GM23338 (cell line): ENCODE results near the gene ZNF766. TPM values are rescaled to one million over a fixed set of nuclear protein-coding genes. Genes with fewer than 3 reads are reported as not detected.

Source experiments
- ATAC-seq: fragments of 200-7000 bp; cut with Tn5 transposase; 3 replicates; pipeline ENCODE4 v1.9.1; 2020
- DNase-seq: peaks from one replicate; pipeline ENCODE4 v3.0.0-alpha.2; 2015; ENCODE audit warnings: low spot score
- H2AFZ ChIP-seq: fragments of 200-600 bp; sonication (generic); 2 replicates; pipeline ENCODE4 v1.8.0; 2016; ENCODE audit warnings: antibody characterized with exemption, mild to moderate bottlenecking, moderate library complexity
- H3F3A ChIP-seq: fragments of 200-600 bp; sonication (generic); replicated peaks from 2 replicates; pipeline ENCODE4 v1.8.0; 2017; ENCODE audit warnings: antibody characterized with exemption, mixed run types, low read depth
- H3K27ac ChIP-seq: fragments of 200-600 bp; sonication (generic); 2 replicates; pipeline ENCODE4 v1.6.1; 2016; ENCODE audit warnings: low read depth
- H3K27me3 ChIP-seq: fragments of 200-600 bp; sonication (generic); 2 replicates; pipeline ENCODE4 v1.8.0; 2016; ENCODE audit warnings: mild to moderate bottlenecking, mixed run types, moderate library complexity; ENCODE audit not compliant: insufficient read depth
- H3K36me3 ChIP-seq: fragments of 200-600 bp; sonication (generic); 2 replicates; pipeline ENCODE4 v1.8.0; 2016; ENCODE audit warnings: mild to moderate bottlenecking; ENCODE audit not compliant: insufficient read depth
- H3K4me1 ChIP-seq: fragments of 200-600 bp; sonication (generic); 2 replicates; pipeline ENCODE4 v1.8.0; 2016; ENCODE audit warnings: mild to moderate bottlenecking, moderate library complexity; ENCODE audit not compliant: insufficient read depth
- H3K4me2 ChIP-seq: fragments of 200-600 bp; sonication (generic); 2 replicates; pipeline ENCODE4 v1.7.1; 2017; ENCODE audit warnings: mixed run types
- H3K4me3 ChIP-seq: fragments of 200-600 bp; sonication (generic); 2 replicates; pipeline ENCODE4 v1.6.1; 2016; ENCODE audit warnings: mixed run types
- H3K79me2 ChIP-seq: fragments of 200-600 bp; sonication (generic); replicated peaks from 2 replicates; pipeline ENCODE4 v1.8.0; 2017; ENCODE audit warnings: mild to moderate bottlenecking; ENCODE audit not compliant: insufficient read depth
- H3K9me2 ChIP-seq: fragments of 200-600 bp; sonication (generic); 2 replicates; pipeline ENCODE4 v1.8.0; 2017; ENCODE audit not compliant: insufficient read depth
- H4K20me1 ChIP-seq: fragments of 200-600 bp; sonication (generic); replicated peaks from 2 replicates; pipeline ENCODE4 v1.8.0; 2017; ENCODE audit warnings: mild to moderate bottlenecking; ENCODE audit not compliant: insufficient read depth
- H3K27ac Mint-ChIP-seq: 2 replicates; pipeline ENCODE4 v1.8.0; 2020; ENCODE audit warnings: inconsistent platforms, mild to moderate bottlenecking, moderate library complexity, mixed read lengths
- H3K27me3 Mint-ChIP-seq: 3 replicates; pipeline ENCODE4 v1.8.0; 2022; ENCODE audit warnings: low read depth, mild to moderate bottlenecking, moderate library complexity, mixed read lengths, inconsistent platforms; ENCODE audit not compliant: insufficient read depth, poor library complexity
- H3K36me3 Mint-ChIP-seq: 3 replicates; pipeline ENCODE4 v1.8.0; 2021; ENCODE audit warnings: low read depth, mild to moderate bottlenecking, inconsistent platforms, moderate library complexity, mixed read lengths
- H3K4me1 Mint-ChIP-seq: 3 replicates; pipeline ENCODE4 v1.8.0; 2020; ENCODE audit warnings: mild to moderate bottlenecking, inconsistent platforms, mixed read lengths
- H3K4me3 Mint-ChIP-seq: 3 replicates; pipeline ENCODE4 v1.8.0; 2021; ENCODE audit warnings: moderate library complexity, mild to moderate bottlenecking, inconsistent platforms, mixed read lengths
- H3K9me3 Mint-ChIP-seq: 3 replicates; pipeline ENCODE4 v1.8.0; 2020; ENCODE audit warnings: moderate library complexity, mild to moderate bottlenecking, inconsistent platforms, mixed read lengths
- EZH2phosphoT487 ChIP-seq: fragments of 200-600 bp; sonication (generic); IDR thresholded peaks from one replicate; pipeline ENCODE4 v1.8.1; 2018; ENCODE audit warnings: antibody characterized with exemption; ENCODE audit not compliant: unreplicated experiment
- JUNB ChIP-seq: IDR thresholded peaks from one replicate; pipeline ENCODE4 v1.6.1; 2016; ENCODE audit warnings: antibody characterized with exemption; ENCODE audit not compliant: unreplicated experiment
- NANOG ChIP-seq: IDR thresholded peaks from 2 replicates; pipeline ENCODE4 v1.6.1; 2016; ENCODE audit warnings: antibody characterized with exemption, borderline replicate concordance
- POLR2AphosphoS5 ChIP-seq: IDR thresholded peaks from 2 replicates; pipeline ENCODE4 v1.6.1; 2016; ENCODE audit warnings: antibody characterized with exemption, low read depth
- REST ChIP-seq: IDR thresholded peaks from one replicate; pipeline ENCODE4 v1.6.1; 2018; ENCODE audit warnings: antibody characterized with exemption; ENCODE audit not compliant: unreplicated experiment
- STAT1 ChIP-seq: IDR thresholded peaks from one replicate; pipeline ENCODE4 v1.6.1; 2016; ENCODE audit warnings: antibody characterized with exemption; ENCODE audit not compliant: unreplicated experiment
- ZNF114 ChIP-seq: fragments of 250-450 bp; sonication (Bioruptor Pico); IDR thresholded peaks from 2 replicates; pipeline ENCODE4 v1.5.0; 2020; ENCODE audit warnings: mild to moderate bottlenecking, moderate library complexity
- ZNF331 ChIP-seq: fragments of 250-450 bp; sonication (Bioruptor Pico); IDR thresholded peaks from 2 replicates; pipeline ENCODE4 v1.5.0; 2020; ENCODE audit warnings: low read depth, mild to moderate bottlenecking, moderate library complexity
- ZNF462 ChIP-seq: fragments of 250-450 bp; sonication (Bioruptor Pico); IDR thresholded peaks from 2 replicates; pipeline ENCODE4 v1.5.0; 2020; ENCODE audit warnings: mild to moderate bottlenecking, moderate library complexity
- polyA plus RNA-seq: library from polyadenylated mRNA; unstranded; fragments of >200 nt; fragmentation: Nextera tagmentation; extraction: Ambion mirVana; gene quantifications from 2 replicates; pipeline ENCODE4 v1.2.1, GENCODE V29; 2016
- total RNA-seq: library from RNA; depleted of rRNA; stranded (reverse); fragments of >200 nt; shearing (Covaris generic); gene quantifications from 2 replicates; pipeline ENCODE4 v1.2.3, GENCODE V29; 2014
- TF ChIP-seq, protein P1 (sequence below), 2 experiments: fragments of 200-600 bp in 1 of 2; sonication (generic) in 1 of 2; conservative IDR thresholded peaks; 2 replicates each; pipeline versions ENCODE4 v1.5.1 to v1.6.1; 2016 to 2017; ENCODE audit warnings: antibody characterized with exemption in 2 of 2, low read depth in 2 of 2, mild to moderate bottlenecking in 2 of 2, moderate library complexity in 1 of 2

Gene ZNF766
- total and polyA plus RNA-seq, 2 experiments from 2014 or later, result 22.1 to 29.3 TPM

- no peak for ATAC-seq
- H3K4me3 Mint-ChIP-seq, result no peak overlapping the region
These were observed 8.1 kb downstream of the ZNF766 start for GRCh38 chr19:52277471-52277870.

More at GRCh38 chr19:52277471-52277870, 8.1 kb downstream of the ZNF766 start:
- Mint-ChIP-seq H3K27me3 (peaks cover 6% of the 10 kb centered on the region), H3K36me3 (peaks cover 53% of the 10 kb centered on the region), H3K4me1 (peaks cover 15% of the 10 kb centered on the region; the same call in 2 of the 3 replicates), H3K9me3 (peaks cover 9% of the 10 kb centered on the region), H3K27ac (peak overlapping the region; percentile 36; the same call in 1 of the 2 replicates)
- no peak overlapping the region for H3K4me3 ChIP-seq
- H3K27ac ChIP-seq, result no peak overlapping the region
- H3K36me3 ChIP-seq, result peaks cover 5% of the 10 kb centered on the region; the same call in 1 of the 2 replicates
- no peaks in the 10 kb centered on the region for H3K27me3 ChIP-seq
- TF ChIP-seq REST, result no peak
- no peak for TF ChIP-seq POLR2AphosphoS5
- TF ChIP-seq ZNF462 (CRISPR knock-in tag), result no peak
- TF ChIP-seq JUNB, result no peak
- TF ChIP-seq EZH2phosphoT487, result no peak
- TF ChIP-seq, protein P1, sequence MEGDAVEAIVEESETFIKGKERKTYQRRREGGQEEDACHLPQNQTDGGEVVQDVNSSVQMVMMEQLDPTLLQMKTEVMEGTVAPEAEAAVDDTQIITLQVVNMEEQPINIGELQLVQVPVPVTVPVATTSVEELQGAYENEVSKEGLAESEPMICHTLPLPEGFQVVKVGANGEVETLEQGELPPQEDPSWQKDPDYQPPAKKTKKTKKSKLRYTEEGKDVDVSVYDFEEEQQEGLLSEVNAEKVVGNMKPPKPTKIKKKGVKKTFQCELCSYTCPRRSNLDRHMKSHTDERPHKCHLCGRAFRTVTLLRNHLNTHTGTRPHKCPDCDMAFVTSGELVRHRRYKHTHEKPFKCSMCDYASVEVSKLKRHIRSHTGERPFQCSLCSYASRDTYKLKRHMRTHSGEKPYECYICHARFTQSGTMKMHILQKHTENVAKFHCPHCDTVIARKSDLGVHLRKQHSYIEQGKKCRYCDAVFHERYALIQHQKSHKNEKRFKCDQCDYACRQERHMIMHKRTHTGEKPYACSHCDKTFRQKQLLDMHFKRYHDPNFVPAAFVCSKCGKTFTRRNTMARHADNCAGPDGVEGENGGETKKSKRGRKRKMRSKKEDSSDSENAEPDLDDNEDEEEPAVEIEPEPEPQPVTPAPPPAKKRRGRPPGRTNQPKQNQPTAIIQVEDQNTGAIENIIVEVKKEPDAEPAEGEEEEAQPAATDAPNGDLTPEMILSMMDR (conservative IDR thresholded peaks at IDR 0.05; ENCODE audit: low read depth in 2 of 2), result no peak
- TF ChIP-seq NANOG, result no peak
- no peak for TF ChIP-seq STAT1
- TF ChIP-seq ZNF114 (CRISPR knock-in tag), result no peak
- TF ChIP-seq ZNF331 (CRISPR knock-in tag), result no peak
- no peaks in the 10 kb centered on the region for H3F3A ChIP-seq
- H4K20me1 ChIP-seq, result peaks cover 73% of the 10 kb centered on the region
- no peak overlapping the region for H3K4me2 ChIP-seq
- H3K9me2 ChIP-seq, result no peaks in the 10 kb centered on the region; the same call in 1 of the 2 replicates
- no peak overlapping the region for H2AFZ ChIP-seq
- peaks cover 100% of the 10 kb centered on the region for H3K79me2 ChIP-seq
- DNase-seq, result no peak
- peaks cover 12% of the 10 kb centered on the region for H3K4me1 ChIP-seq
